Endothelial cell of umbilical vein (primary cell): ENCODE measurements around the gene PCSK6. TPM values are rescaled to one million over a fixed set of nuclear protein-coding genes. Genes with fewer than 3 reads are reported as not detected.

Experiments used
- BruUV-seq: library from RNA; stranded (reverse); fragments of 400-500 nt; replicated peaks from 2 replicates; lab custom pipeline; 2021; lab: Mats Ljungman, UMichigan
- CTCF ChIA-PET: fragments of 300-600, 350-600 bp; sonication (Branson Sonifier 250); formaldehyde crosslinking; loops from one replicate; lab custom pipeline; 2021; ENCODE audit warnings: antibody characterized with exemption, inconsistent platforms; lab: Charles Lee
- POLR2A ChIA-PET: fragments of 300-600, 350-600 bp; sonication (Branson Sonifier 250); formaldehyde crosslinking; loops from one replicate; lab custom pipeline; 2021; ENCODE audit warnings: antibody characterized with exemption, inconsistent platforms; lab: Charles Lee
- DNase-seq: peaks from one replicate; pipeline ENCODE4 v3.0.0-alpha.2; 2011; ENCODE audit warnings: low read depth, low spot score
- FAIRE-seq: peaks from 2 replicates; lab custom pipeline; 2011; peaks lifted over from hg19 to GRCh38; lab: Jason Lieb, UNC
- H2AFZ ChIP-seq: 2 replicates; pipeline ENCODE4 v1.6.0; 2012; ENCODE audit warnings: low read depth, low read length, control low read depth, inconsistent platforms
- H3K27ac ChIP-seq: 2 replicates; pipeline ENCODE4 v1.5.1; 2011; ENCODE audit warnings: low read depth, mild to moderate bottlenecking, control low read depth, low read length, moderate library complexity; ENCODE audit not compliant: insufficient read depth
- H3K27me3 ChIP-seq, 2 experiments: 2 replicates each; pipeline versions ENCODE4 v1.6.0 to v1.6.1; 2011; ENCODE audit warnings: low read length in 2 of 2, mixed read lengths in 1 of 2; ENCODE audit not compliant: control insufficient read depth in 2 of 2, insufficient read depth in 2 of 2
- H3K36me3 ChIP-seq, 2 experiments: 2 replicates in 1 of 2; 3 replicates in 1 of 2; pipeline ENCODE4 v1.5.1; 2011; ENCODE audit warnings: low read length in 2 of 2, mild to moderate bottlenecking in 1 of 2, moderate library complexity in 1 of 2; ENCODE audit not compliant: control insufficient read depth in 2 of 2, insufficient read depth in 2 of 2; ENCODE audit errors: extremely low read depth in 1 of 2
- H3K4me1 ChIP-seq: 3 replicates; pipeline ENCODE4 v1.5.1; 2011; ENCODE audit warnings: mild to moderate bottlenecking, low read length; ENCODE audit not compliant: control insufficient read depth, insufficient read depth; ENCODE audit errors: extremely low read depth
- H3K4me2 ChIP-seq: 2 replicates; pipeline ENCODE4 v1.6.1; 2011; ENCODE audit warnings: low read length, control low read depth, mixed read lengths; ENCODE audit not compliant: insufficient read depth
- H3K4me3 ChIP-seq, 3 experiments: fragments of 200-600 bp in 1 of 3; sonication (generic), shearing (Covaris generic) in 1 of 3; replicated peaks in 1 of 3; 2 replicates each; pipeline ENCODE4 v1.5.1; 2011 to 2016; ENCODE audit warnings: control low read depth in 3 of 3, low read length in 3 of 3, mild to moderate bottlenecking in 2 of 3, inconsistent platforms in 1 of 3, low read depth in 1 of 3, moderate library complexity in 1 of 3; ENCODE audit not compliant: insufficient read depth in 1 of 3
- H3K79me2 ChIP-seq: 2 replicates; pipeline ENCODE4 v1.6.0; 2012; ENCODE audit warnings: low read length, inconsistent platforms; ENCODE audit not compliant: control insufficient read depth, insufficient read depth
- H3K9ac ChIP-seq: replicated peaks from 2 replicates; pipeline ENCODE3; 2011; ENCODE audit warnings: low read length, control low read depth; ENCODE audit not compliant: insufficient read depth; ENCODE audit errors: extremely low read depth
- H3K9me1 ChIP-seq: replicated peaks from 3 replicates; pipeline ENCODE4 v1.6.0; 2011; ENCODE audit warnings: mild to moderate bottlenecking, low read length; ENCODE audit not compliant: control insufficient read depth, insufficient read depth; ENCODE audit errors: extremely low read depth
- H3K9me3 ChIP-seq: replicated peaks from 2 replicates; pipeline ENCODE4 v1.5.1; 2012; ENCODE audit warnings: low read length, inconsistent platforms; ENCODE audit not compliant: control insufficient read depth, insufficient read depth
- H4K20me1 ChIP-seq: replicated peaks from 2 replicates; pipeline ENCODE3; 2011; ENCODE audit warnings: mild to moderate bottlenecking, low read length; ENCODE audit not compliant: control insufficient read depth, insufficient read depth; ENCODE audit errors: extremely low read depth
- EZH2 ChIP-seq: IDR thresholded peaks from 2 replicates; pipeline ENCODE4 v1.6.1; 2012; ENCODE audit warnings: borderline replicate concordance, low read depth, mild to moderate bottlenecking, moderate library complexity, low read length, inconsistent platforms; ENCODE audit not compliant: severe bottlenecking
- FOS ChIP-seq: IDR thresholded peaks from 2 replicates; pipeline ENCODE4 v1.6.1; 2011; ENCODE audit warnings: mild to moderate bottlenecking, low read length, moderate library complexity, borderline replicate concordance; ENCODE audit not compliant: insufficient read depth
- GATA2 ChIP-seq: IDR thresholded peaks from 2 replicates; pipeline ENCODE4 v1.7.0; 2011; ENCODE audit warnings: low read depth, mild to moderate bottlenecking, moderate library complexity, mixed read lengths, low read length; ENCODE audit not compliant: insufficient read length, insufficient read depth
- JUN ChIP-seq: IDR thresholded peaks from 2 replicates; pipeline ENCODE4 v1.6.1; 2011; ENCODE audit warnings: borderline replicate concordance, low read depth; ENCODE audit not compliant: insufficient read length, insufficient read depth
- MAX ChIP-seq: IDR thresholded peaks from 2 replicates; pipeline ENCODE4 v1.6.1; 2011; ENCODE audit not compliant: insufficient read depth, insufficient read length
- MYC ChIP-seq: IDR thresholded peaks from one replicate; pipeline ENCODE4 v1.6.1; 2011; ENCODE audit warnings: mild to moderate bottlenecking, low read depth, low read length
- POLR2A ChIP-seq: IDR thresholded peaks from 2 replicates; pipeline ENCODE4 v1.6.1; 2012; ENCODE audit warnings: low read depth, mild to moderate bottlenecking, control low read depth, low read length
- POLR2AphosphoS5 ChIP-seq: IDR thresholded peaks from 2 replicates; pipeline ENCODE4 v1.6.1; 2012; ENCODE audit warnings: low read depth, mild to moderate bottlenecking, control low read depth, low read length, moderate library complexity; ENCODE audit not compliant: insufficient read depth
- dilution Hi-C: fragments of 300-500 bp; cut with MboI; formaldehyde crosslinking; loops from one replicate; pipeline ENCODE4 v1.15.0; 2019; ENCODE audit warnings: low sequenced_read_pairs; ENCODE audit not compliant: extremely low pct_ligation_motif_present
- intact Hi-C: fragments of 100-400 bp; cut with micrococcal nuclease; formaldehyde crosslinking; loops from one replicate; pipeline ENCODE4 v1.10.0; 2022
- polyA plus RNA-seq, 4 experiments: library from polyadenylated mRNA; depleted of rRNA in 3 of 4; stranded (reverse) in 3 of 4; unstranded in 1 of 4; fragments of >200 nt; gene quantifications; 2 replicates each; pipeline versions ENCODE4 v1.2.1 to v1.2.3, GENCODE V29; 2011 to 2012; ENCODE audit warnings: missing spikeins in 1 of 4
- total RNA-seq: library from RNA; stranded (reverse); gene quantifications from 2 replicates; pipeline ENCODE4 v1.2.3, GENCODE V29; 2021
- TF ChIP-seq, protein P1 (sequence below), 2 donors: IDR thresholded peaks; 1 replicate in 1 of 2; 2 replicates in 1 of 2; pipeline ENCODE4 v1.5.1; 2011; ENCODE audit warnings: low read length in 2 of 2, mild to moderate bottlenecking in 2 of 2, moderate library complexity in 2 of 2, control low read depth in 1 of 2, inconsistent platforms in 1 of 2, low read depth in 1 of 2; ENCODE audit not compliant: insufficient read depth in 1 of 2; ENCODE audit errors: extremely low read depth in 1 of 2

PCSK6 gene
- total and polyA plus RNA-seq, 2 donors (not counting 3 experiments of a cell fraction or from before 2014, with no cell fraction given) = 0.18 to 0.69 TPM

DNA sequence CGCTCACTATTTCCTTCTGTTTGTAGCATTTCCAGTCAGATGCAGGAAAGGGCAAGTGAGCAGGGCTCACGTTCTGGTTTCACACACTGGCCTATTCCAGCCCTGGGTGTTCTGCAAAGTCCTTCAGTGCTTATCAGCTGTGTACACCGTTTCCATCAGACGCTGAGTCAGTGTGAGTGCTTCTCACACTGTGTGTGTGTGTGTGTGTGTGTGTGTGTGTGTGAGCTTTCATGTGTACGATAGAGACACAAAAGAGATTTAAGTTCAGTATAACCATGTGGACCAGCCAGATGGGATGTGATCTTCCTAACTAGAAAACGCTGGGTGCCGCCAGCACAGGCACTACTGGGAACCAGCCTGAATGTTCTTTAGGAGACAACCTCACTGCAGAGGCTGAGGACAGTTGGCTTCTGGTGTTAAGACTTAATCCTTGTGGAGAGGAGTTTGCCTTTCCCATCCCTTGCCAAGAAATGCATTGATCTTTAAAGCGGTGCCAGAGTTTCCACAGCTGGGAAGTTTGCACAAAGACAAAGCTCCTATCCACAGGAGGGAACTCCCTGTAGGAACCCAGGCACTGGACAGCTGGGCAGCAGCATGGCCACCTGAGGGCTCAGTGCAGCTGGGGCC lies 233.8 kb downstream of the PCSK6 start:
- TF ChIP-seq FOS (peak; percentile 72), POLR2AphosphoS5 (peak; percentile 36), JUN (peak; percentile 53), MAX (no peak), MYC (no peak), GATA2 (peak; percentile 87), EZH2 (no peak), POLR2A (no peak)
- TF ChIP-seq, protein P1, sequence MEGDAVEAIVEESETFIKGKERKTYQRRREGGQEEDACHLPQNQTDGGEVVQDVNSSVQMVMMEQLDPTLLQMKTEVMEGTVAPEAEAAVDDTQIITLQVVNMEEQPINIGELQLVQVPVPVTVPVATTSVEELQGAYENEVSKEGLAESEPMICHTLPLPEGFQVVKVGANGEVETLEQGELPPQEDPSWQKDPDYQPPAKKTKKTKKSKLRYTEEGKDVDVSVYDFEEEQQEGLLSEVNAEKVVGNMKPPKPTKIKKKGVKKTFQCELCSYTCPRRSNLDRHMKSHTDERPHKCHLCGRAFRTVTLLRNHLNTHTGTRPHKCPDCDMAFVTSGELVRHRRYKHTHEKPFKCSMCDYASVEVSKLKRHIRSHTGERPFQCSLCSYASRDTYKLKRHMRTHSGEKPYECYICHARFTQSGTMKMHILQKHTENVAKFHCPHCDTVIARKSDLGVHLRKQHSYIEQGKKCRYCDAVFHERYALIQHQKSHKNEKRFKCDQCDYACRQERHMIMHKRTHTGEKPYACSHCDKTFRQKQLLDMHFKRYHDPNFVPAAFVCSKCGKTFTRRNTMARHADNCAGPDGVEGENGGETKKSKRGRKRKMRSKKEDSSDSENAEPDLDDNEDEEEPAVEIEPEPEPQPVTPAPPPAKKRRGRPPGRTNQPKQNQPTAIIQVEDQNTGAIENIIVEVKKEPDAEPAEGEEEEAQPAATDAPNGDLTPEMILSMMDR (IDR thresholded peaks at IDR 0.05; ENCODE audit: extremely low read depth in 1 of 2, insufficient read depth in 1 of 2, low read depth in 1 of 2, low read length in 2 of 2) = no peak
- CTCF ChIA-PET = interaction anchor here (1.1 to 2.6 kb wide), 12 partner anchors 9 to 247 kb away, joined by 3 to 14 read pairs (median 6); no protein-coding TSS in a partner anchor
- no peaks in the 10 kb centered on the region for H3K36me3 ChIP-seq
- no peaks in the 10 kb centered on the region for H3K9me3 ChIP-seq
- no peaks in the 10 kb centered on the region for H3K27me3 ChIP-seq
- no TSS peak for BruUV-seq
- H3K4me3 ChIP-seq = no peak overlapping the region
- no peaks in the 10 kb centered on the region for H3K9me1 ChIP-seq
- H4K20me1 ChIP-seq = no peaks in the 10 kb centered on the region
- dilution Hi-C loops = no loop called here
- no peak overlapping the region for H3K27ac ChIP-seq
- H3K79me2 ChIP-seq = peaks cover 5% of the 10 kb centered on the region
- POLR2A ChIA-PET = interaction anchor here (0.7 to 0.8 kb wide), 2 partner anchors 88 to 134 kb away, joined by 3 to 4 read pairs; no protein-coding TSS in a partner anchor
- peaks cover 17% of the 10 kb centered on the region for H3K4me1 ChIP-seq
- DNase-seq (peak; percentile 94), FAIRE-seq (peak; percentile 90)
- H2AFZ ChIP-seq = peak overlapping the region; percentile 81
- H3K4me2 ChIP-seq = no peak overlapping the region
- intact Hi-C loops = loop anchor here (5.0 to 10.0 kb wide), 2 partner anchors 183 to 651 kb away; partner anchors contain the start of genes ASB7 and LINS1
- no peak overlapping the region for H3K9ac ChIP-seq
